Urothelium cell line (cell line): Measurements from ENCODE around the gene SPRR4.

Source experiments
- DNase-seq: peaks from one replicate; pipeline ENCODE4 v3.0.0; 2011; ENCODE audit warnings: low spot score, mixed read lengths
- FAIRE-seq: peaks from 2 replicates; lab custom pipeline; 2011; peaks lifted over from hg19 to GRCh38; lab: Jason Lieb, UNC

SPRR4 gene

GRCh38 chr1:152964536-152964935, 5.9 kb upstream of the SPRR4 start:
- DNase-seq (no peak), FAIRE-seq (no peak)

GRCh38 chr1:152965853-152966252, 4.6 kb upstream of the SPRR4 start:
- DNase-seq: no peak
- FAIRE-seq: no peak

- DNase-seq (no peak), FAIRE-seq (no peak)
Measured at GRCh38 chr1:152967201-152967600, 3.2 kb upstream of the SPRR4 start.

GRCh38 chr1:152968248-152968647, 2.2 kb upstream of the SPRR4 start:
- DNase-seq (no peak), FAIRE-seq (no peak)

GRCh38 chr1:152969036-152969435, 1.4 kb upstream of the SPRR4 start:
- DNase-seq (no peak), FAIRE-seq (no peak)

GRCh38 chr1:152972196-152972886, 1.9 kb downstream of the SPRR4 start:
- no peak for FAIRE-seq
- DNase-seq: no peak

GRCh38 chr1:152976688-152977087, 6.2 kb downstream of the SPRR4 start:
- FAIRE-seq (no peak), DNase-seq (no peak)

GRCh38 chr1:152977614-152978013, 7.2 kb downstream of the SPRR4 start:
- no peak for FAIRE-seq
- no peak for DNase-seq

- FAIRE-seq (no peak), DNase-seq (no peak)
Measured at GRCh38 chr1:152980676-152981075, 10.2 kb downstream of the SPRR4 start.

- FAIRE-seq: no peak
- no peak for DNase-seq
Measured at GRCh38 chr1:152981146-152981871, 10.9 kb downstream of the SPRR4 start.

- DNase-seq: no peak
- FAIRE-seq: no peak
Measured at GRCh38 chr1:152982076-152982475, 11.6 kb downstream of the SPRR4 start.

- no peak for DNase-seq
- FAIRE-seq: no peak
Measured at GRCh38 chr1:152983234-152983633, 12.8 kb downstream of the SPRR4 start.

- DNase-seq (no peak), FAIRE-seq (no peak)
Measured at GRCh38 chr1:152983743-152984142, 13.3 kb downstream of the SPRR4 start, which contains the start of gene SPRR1A. Gene SPRR1A (plus strand): TSS chr1:152984081. CDS start chr1:152985231, 1,150 bp downstream.

GRCh38 chr1:152986578-152986977, 16.1 kb downstream of the SPRR4 start:
- DNase-seq (no peak), FAIRE-seq (no peak)

- no peak for DNase-seq
- FAIRE-seq: peak; percentile 32
Measured at GRCh38 chr1:152993186-152993585, 22.7 kb downstream of the SPRR4 start.

- FAIRE-seq (no peak), DNase-seq (no peak)
Measured at GRCh38 chr1:152995842-152996241, 25.4 kb downstream of the SPRR4 start.

- FAIRE-seq (no peak), DNase-seq (no peak)
Measured at GRCh38 chr1:152996633-152997400, 26.4 kb downstream of the SPRR4 start.

GRCh38 chr1:152997901-152998300, 27.5 kb downstream of the SPRR4 start:
- FAIRE-seq (no peak), DNase-seq (no peak)

GRCh38 chr1:152998476-152998875, 28.0 kb downstream of the SPRR4 start:
- DNase-seq (no peak), FAIRE-seq (no peak)

- FAIRE-seq (no peak), DNase-seq (no peak)
Measured at GRCh38 chr1:152999818-153000217, 29.4 kb downstream of the SPRR4 start.

- FAIRE-seq (no peak), DNase-seq (no peak)
Measured at GRCh38 chr1:153000294-153000693, 29.8 kb downstream of the SPRR4 start.

- FAIRE-seq: no peak
- DNase-seq: no peak
Measured at GRCh38 chr1:153001382-153001781, 30.9 kb downstream of the SPRR4 start, which contains the start of gene SPRR3. Gene SPRR3 (plus strand): TSS chr1:153001749. CDS start chr1:153003021, 1,272 bp downstream.
